HG02678 (cell line): ENCODE measurements around the gene LRBA.
"Not testable (repeated sequence)": the region's sequence is repeated elsewhere in the genome, so short reads cannot be mapped to it uniquely, and the experiment has no call there.

ENCODE experiments used
- ATAC-seq: cut with Tn5 transposase; IDR thresholded peaks from one replicate; pipeline ENCODE4 v1.9.1; 2021; ENCODE audit warnings: mild to moderate bottlenecking, moderate library complexity; ENCODE audit not compliant: unreplicated experiment

Gene LRBA

GRCh38 chr4:150974750-150975149, 40.3 kb downstream of the LRBA start:
- peak; percentile 74 for ATAC-seq

GRCh38 chr4:150974252-150974640, 40.8 kb downstream of the LRBA start:
- no peak for ATAC-seq

- ATAC-seq, result no peak
These were observed 41.3 kb downstream of the LRBA start for GRCh38 chr4:150973626-150974251.

- ATAC-seq, result no peak
These were observed 42.5 kb downstream of the LRBA start for GRCh38 chr4:150972592-150972991.

- ATAC-seq, result no peak
These were observed 43.2 kb downstream of the LRBA start for GRCh38 chr4:150971901-150972300.

GRCh38 chr4:150970685-150971151, 44.4 kb downstream of the LRBA start:
- peak; percentile 65 for ATAC-seq

GRCh38 chr4:150964754-150965153, 50.3 kb downstream of the LRBA start:
- ATAC-seq, result no peak

- not testable (repeated sequence) for ATAC-seq
These were observed 51.3 kb downstream of the LRBA start for GRCh38 chr4:150963602-150964345.

- peak; percentile 83 for ATAC-seq
These were observed 52.8 kb downstream of the LRBA start for GRCh38 chr4:150962245-150962644.

- no peak for ATAC-seq
These were observed 53.5 kb downstream of the LRBA start for GRCh38 chr4:150961566-150961965.

GRCh38 chr4:150960818-150961217, 54.3 kb downstream of the LRBA start:
- no peak for ATAC-seq

- ATAC-seq, result no peak
These were observed 55.0 kb downstream of the LRBA start for GRCh38 chr4:150960079-150960478.

- ATAC-seq, result not testable (repeated sequence)
These were observed 57.1 kb downstream of the LRBA start for GRCh38 chr4:150957981-150958380.

- not testable (repeated sequence) for ATAC-seq
These were observed 58.0 kb downstream of the LRBA start for GRCh38 chr4:150957095-150957494.

GRCh38 chr4:150953916-150954315, 61.2 kb downstream of the LRBA start:
- not testable (repeated sequence) for ATAC-seq

- ATAC-seq, result no peak
These were observed 62.8 kb downstream of the LRBA start for GRCh38 chr4:150952167-150952845.

- ATAC-seq, result peak; percentile 73
These were observed 64.3 kb downstream of the LRBA start for GRCh38 chr4:150950657-150951288.

- no peak for ATAC-seq
These were observed 65.1 kb downstream of the LRBA start for GRCh38 chr4:150949943-150950342.

- ATAC-seq, result no peak
These were observed 65.7 kb downstream of the LRBA start for GRCh38 chr4:150949342-150949741.

GRCh38 chr4:150948710-150949109, 66.4 kb downstream of the LRBA start:
- no peak for ATAC-seq

- no peak for ATAC-seq
These were observed 67.0 kb downstream of the LRBA start for GRCh38 chr4:150948074-150948473.
